ENCODE measurements around the gene DAG1.

GRCh38 chr3:49453621-49454020 is 16.4 kb upstream of the DAG1 start:
- no peak for TF ChIP-seq CTCF (IDR thresholded peaks at IDR 0.05)
- TF ChIP-seq POLR2A (IDR thresholded peaks at IDR 0.05): no peak
